ENCODE results near the gene CTRL. TPM values are rescaled to one million over a fixed set of nuclear protein-coding genes. Genes with fewer than 3 reads are reported as not detected.
A peak's percentile ranks its signal among the peaks of the same experiment; 100 is the strongest.

The CTRL gene
- total and polyA plus RNA-seq, 11 donors, result 0.23 to 2.1 (median 0.74) TPM; not detected in 1

GRCh38 chr16:67883872-67884261 lies 47.8 kb downstream of the CTRL start:
- H3K27ac ChIP-seq, result peak overlapping the region in 11 of 12 donors; percentile 44 to 94 (median 81)
- H3K27me3 ChIP-seq, result no peaks in the 10 kb centered on the region
- intact Hi-C loops (cut with DNase I), result loop anchor here in 9 of 10 donors (1.0 to 10.0 kb wide), 9 partner anchors 43 to 161 kb away; no protein-coding TSS in a partner anchor
- 58 to 64% (median 63%) methylated on average over 11 of the region's 11 CpGs for WGBS, 4 donors
- ATAC-seq, result peak in 3 of 4 donors; percentile 11 to 41 (median 38)
- TF ChIP-seq CTCF (IDR thresholded peaks at IDR 0.05) (peak; percentile 74 to 92 (median 83)), POLR2A (IDR thresholded peaks at IDR 0.05) (no peak)
- H3K4me3 ChIP-seq, result no peak overlapping the region
- no peaks in the 10 kb centered on the region for H3K9me3 ChIP-seq
- H3K4me1 ChIP-seq, result peaks cover 0 to 56% (median 32%) of the 10 kb centered on the region in 12 donors
- peaks cover 0 to 75% (median 60%) of the 10 kb centered on the region in 9 donors for H3K36me3 ChIP-seq
- DNase-seq, result peak; percentile 47 to 80 (median 49)

GRCh38 chr16:67883146-67883871 lies 48.4 kb downstream of the CTRL start:
- no peak for ATAC-seq

GRCh38 chr16:67882374-67883145 lies 49.1 kb downstream of the CTRL start:
- 52 to 61% (median 58%) methylated on average over 17 to 18 of the region's 18 CpGs for WGBS, 4 donors
- no peaks in the 10 kb centered on the region for H3K27me3 ChIP-seq
- H3K4me1 ChIP-seq, result peaks cover 0 to 56% (median 32%) of the 10 kb centered on the region in 12 donors
- peak overlapping the region; percentile 57 to 94 (median 84) for H3K27ac ChIP-seq
- ATAC-seq (peak; percentile 62 to 85 (median 69)), DNase-seq (peak in 4 of 5 donors; percentile 78 to 88 (median 83))
- intact Hi-C loops (cut with DNase I), result loop anchor here in 9 of 10 donors (2.0 to 10.0 kb wide), 8 partner anchors 44 to 162 kb away; no protein-coding TSS in a partner anchor
- H3K4me3 ChIP-seq, result no peak overlapping the region
- H3K9me3 ChIP-seq, result no peaks in the 10 kb centered on the region
- TF ChIP-seq POLR2A (IDR thresholded peaks at IDR 0.05) (no peak), CTCF (IDR thresholded peaks at IDR 0.05) (peak in 3 of 12 donors; percentile 15 to 31 (median 16))
- peaks cover 0 to 89% (median 73%) of the 10 kb centered on the region in 9 donors for H3K36me3 ChIP-seq

More at GRCh38 chr16:67883146-67883871, 48.4 kb downstream of the CTRL start:
- Histone ChIP-seq H3K4me1 (peaks cover 0 to 56% (median 32%) of the 10 kb centered on the region in 12 donors), H3K36me3 (peaks cover 0 to 81% (median 66%) of the 10 kb centered on the region in 9 donors), H3K27me3 (no peaks in the 10 kb centered on the region), H3K27ac (peak overlapping the region; percentile 44 to 94 (median 78)), H3K4me3 (no peak overlapping the region), H3K9me3 (no peaks in the 10 kb centered on the region)
- intact Hi-C loops (cut with DNase I), result loop anchor here in 9 of 10 donors (2.0 to 10.0 kb wide), 8 partner anchors 43 to 161 kb away; no protein-coding TSS in a partner anchor
- 66 to 83% (median 70%) methylated on average over 5 to 6 of the region's 6 CpGs for WGBS, 4 donors
- no peak for DNase-seq
- TF ChIP-seq POLR2A (IDR thresholded peaks at IDR 0.05) (no peak), CTCF (IDR thresholded peaks at IDR 0.05) (no peak)
